Endometrium (tissue), 2 donors: ENCODE data around the gene CYP2J2.
A peak's percentile ranks its signal among the peaks of the same experiment; 100 is the strongest.
"Not testable (repeated sequence)": the region's sequence is repeated elsewhere in the genome, so short reads cannot be mapped to it uniquely, and the experiment has no call there.

ENCODE experiments used
- FAIRE-seq: peaks from 2 replicates; lab custom pipeline; 2012; peaks lifted over from hg19 to GRCh38; lab: Jason Lieb, UNC
- donor health status: control.
- donor health status: control.

The CYP2J2 gene

GRCh38 chr1:59926381-59927123 lies at the start of gene CYP2J2:
CYP2J2 (minus strand) TSS chr1:59926773; CDS start chr1:59926746, 27 bp downstream.
- FAIRE-seq, result no peak

DNA sequence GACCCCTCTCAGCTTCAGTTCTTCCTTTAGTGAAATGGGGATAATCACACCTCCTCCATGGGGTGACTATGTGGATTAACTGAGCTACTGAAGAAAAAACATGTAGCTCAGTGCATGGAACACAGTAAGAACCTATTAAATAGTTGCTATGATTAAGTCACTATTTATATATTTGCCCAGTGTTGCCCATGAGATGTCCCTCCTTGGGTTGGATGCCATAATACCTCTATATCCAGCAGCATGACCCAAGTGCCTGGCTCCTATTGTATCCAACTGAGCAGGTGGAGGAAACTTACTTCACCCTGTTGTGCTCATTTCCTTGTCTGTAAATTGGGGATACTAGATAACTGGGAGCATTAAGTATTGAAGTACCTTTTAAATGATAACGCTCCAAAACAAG lies 47.1 kb upstream of the CYP2J2 start:
- no peak for FAIRE-seq

DNA sequence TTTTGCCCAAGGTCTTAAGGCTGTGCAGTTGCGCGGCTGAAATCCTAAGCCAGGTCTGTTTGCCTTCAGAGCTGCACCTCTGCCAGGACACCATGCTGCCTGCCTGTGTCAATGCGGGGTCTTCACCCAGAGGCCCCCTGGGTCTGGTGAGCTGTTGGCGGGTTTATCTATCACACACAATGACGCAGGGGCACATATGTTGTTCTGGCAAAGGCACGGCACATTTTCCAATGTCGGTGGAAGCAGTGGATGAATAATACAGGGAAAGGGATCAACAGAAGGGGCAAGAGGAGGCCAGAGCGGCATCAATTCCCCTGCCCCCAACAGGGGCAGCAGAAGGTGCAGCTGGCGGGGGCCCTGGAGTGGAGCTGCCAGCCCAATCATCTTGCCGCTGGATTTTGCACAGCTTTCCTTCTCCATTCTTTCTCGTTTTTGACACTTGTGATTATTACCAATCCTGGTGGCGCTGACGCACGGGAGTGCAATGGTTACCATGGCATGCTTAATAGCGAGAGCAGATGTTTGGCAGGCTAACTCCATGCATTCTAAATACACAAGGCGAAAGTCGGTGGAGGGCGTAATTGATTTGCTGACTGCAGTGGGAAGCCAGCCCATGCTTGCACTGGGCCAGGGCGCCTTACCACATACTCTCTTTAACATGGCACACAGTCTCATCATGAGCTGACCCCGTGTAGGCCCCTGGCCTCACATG lies 45.8 kb upstream of the CYP2J2 start:
- FAIRE-seq, result no peak

- peak; percentile 29 for FAIRE-seq
These were observed 44.9 kb upstream of the CYP2J2 start for GRCh38 chr1:59971464-59971911.

- FAIRE-seq, result not testable (repeated sequence)
These were observed 43.1 kb upstream of the CYP2J2 start for GRCh38 chr1:59969542-59970175.

GRCh38 chr1:59968746-59969145 lies 42.2 kb upstream of the CYP2J2 start:
- FAIRE-seq, result not testable (repeated sequence)

- no peak for FAIRE-seq
These were observed 41.2 kb upstream of the CYP2J2 start for GRCh38 chr1:59967780-59968179.

GRCh38 chr1:59967141-59967697 lies 40.6 kb upstream of the CYP2J2 start:
- no peak for FAIRE-seq

DNA sequence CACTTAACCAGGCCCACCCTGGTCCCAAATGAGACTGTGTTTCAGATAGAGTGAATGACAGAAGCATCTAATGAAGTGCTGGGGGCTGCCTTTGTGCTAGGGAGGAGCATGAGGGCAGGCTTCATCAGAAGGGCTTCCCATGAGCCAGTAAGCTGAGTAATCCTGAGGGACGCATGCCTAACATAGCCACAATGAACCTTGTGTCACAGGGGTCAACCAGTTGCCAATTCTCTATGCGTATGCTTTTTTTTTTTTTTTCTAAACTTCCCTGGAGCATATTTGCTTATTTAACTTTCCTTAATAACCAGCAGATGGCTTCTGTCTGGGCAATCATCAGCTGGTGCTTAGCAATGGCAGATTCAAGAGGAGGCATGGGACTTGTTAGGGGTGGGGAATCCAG lies 25.5 kb upstream of the CYP2J2 start:
- FAIRE-seq, result no peak

- no peak for FAIRE-seq
These were observed 23.1 kb upstream of the CYP2J2 start for GRCh38 chr1:59949648-59950047.

DNA sequence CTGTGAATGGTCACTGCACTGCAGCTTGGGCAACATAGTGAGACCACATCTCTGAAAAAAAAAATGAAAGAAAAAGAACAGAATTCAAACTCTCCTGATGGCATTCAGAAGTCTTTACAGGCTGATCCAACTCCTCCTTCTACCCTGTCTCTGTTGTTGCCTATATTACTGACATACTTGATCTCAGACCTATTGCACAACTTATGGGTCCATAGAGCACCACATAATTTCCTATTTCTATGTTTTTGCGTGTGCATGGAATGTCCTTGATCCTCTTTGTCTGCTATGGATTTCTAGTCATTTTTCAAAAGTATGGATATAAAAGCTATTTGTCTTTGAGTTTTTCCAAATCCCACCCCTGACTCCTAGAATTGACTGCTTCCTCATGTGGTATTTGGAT lies 22.4 kb upstream of the CYP2J2 start:
- no peak for FAIRE-seq

- FAIRE-seq, result peak; percentile 62
These were observed 20.7 kb upstream of the CYP2J2 start for GRCh38 chr1:59947047-59947938.

- FAIRE-seq, result no peak
These were observed 19.2 kb upstream of the CYP2J2 start for GRCh38 chr1:59945790-59946189.

DNA sequence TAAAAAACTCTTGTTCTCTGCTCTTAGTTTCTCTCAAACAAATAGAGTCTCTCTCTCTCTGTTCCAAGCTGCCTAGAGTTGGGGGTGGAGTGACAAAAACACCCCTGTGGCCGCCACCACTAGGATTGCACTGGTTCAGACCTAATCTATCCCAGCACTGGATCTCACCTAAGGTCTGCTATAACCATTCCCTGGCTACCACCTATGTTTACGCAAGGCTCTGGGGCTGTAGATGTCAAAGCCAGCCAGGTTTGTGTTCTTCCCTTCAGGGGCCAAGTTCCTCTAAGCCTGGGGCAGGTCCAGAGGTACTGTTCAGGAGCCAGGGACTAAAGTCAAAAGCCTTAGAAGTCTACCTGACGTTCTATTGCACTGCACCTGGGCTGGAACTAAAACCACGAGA lies 12.8 kb upstream of the CYP2J2 start:
- FAIRE-seq, result no peak

DNA sequence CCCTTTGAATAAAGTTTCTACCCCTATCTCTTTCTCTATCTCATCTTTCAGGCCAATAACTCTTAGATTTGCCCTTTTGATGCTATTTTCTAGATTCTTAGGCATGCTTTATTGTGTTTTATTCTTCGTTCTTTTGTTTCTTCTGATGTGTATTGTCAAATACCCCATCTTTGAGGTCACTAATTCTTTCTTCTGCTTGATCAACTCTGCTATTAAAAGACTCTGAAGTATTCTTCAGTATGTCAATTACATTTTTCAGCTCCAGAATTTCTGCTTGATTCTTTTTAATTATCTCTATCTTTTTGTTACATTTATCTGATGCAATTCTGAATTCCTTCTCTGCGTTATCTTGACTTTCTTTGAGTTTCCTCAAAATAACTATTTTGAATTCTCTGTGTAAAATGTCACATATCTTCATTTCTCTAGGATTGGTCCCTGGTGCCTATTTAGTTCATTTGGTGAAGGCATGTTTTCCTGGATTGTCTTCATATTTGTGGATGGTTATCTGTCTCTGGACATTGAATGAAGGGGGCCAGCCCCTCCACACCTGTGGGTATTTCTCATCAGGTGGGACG lies 11.2 kb upstream of the CYP2J2 start:
- FAIRE-seq, result no peak

DNA sequence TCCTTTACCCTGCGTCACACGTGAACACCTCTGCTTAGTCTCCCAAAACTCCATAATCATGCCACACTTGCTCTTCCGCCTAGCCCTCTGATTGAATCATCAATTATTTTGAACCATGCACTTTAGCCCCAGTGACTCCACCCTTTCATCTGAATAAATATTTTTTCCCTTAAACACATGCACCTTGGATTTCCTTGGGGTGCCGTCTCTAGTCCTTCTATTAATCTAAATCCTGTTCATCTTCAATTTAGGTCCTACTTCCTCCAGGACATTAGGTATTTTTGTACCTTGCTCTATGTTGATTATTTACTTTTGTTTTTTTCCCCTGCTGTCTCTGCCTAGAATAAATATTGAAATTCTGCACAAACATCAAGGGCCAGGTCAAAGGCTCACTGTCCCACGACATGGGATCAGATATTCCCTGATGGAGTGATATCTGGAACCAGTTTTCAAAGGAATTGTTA lies 9.8 kb upstream of the CYP2J2 start:
- FAIRE-seq, result no peak

- no peak for FAIRE-seq
These were observed 2.4 kb upstream of the CYP2J2 start for GRCh38 chr1:59928996-59929395.

GRCh38 chr1:59927213-59927612 lies 640 bp upstream of the CYP2J2 start:
- no peak for FAIRE-seq

- FAIRE-seq, result no peak
These were observed 1.9 kb downstream of the CYP2J2 start for GRCh38 chr1:59924653-59925052.

DNA sequence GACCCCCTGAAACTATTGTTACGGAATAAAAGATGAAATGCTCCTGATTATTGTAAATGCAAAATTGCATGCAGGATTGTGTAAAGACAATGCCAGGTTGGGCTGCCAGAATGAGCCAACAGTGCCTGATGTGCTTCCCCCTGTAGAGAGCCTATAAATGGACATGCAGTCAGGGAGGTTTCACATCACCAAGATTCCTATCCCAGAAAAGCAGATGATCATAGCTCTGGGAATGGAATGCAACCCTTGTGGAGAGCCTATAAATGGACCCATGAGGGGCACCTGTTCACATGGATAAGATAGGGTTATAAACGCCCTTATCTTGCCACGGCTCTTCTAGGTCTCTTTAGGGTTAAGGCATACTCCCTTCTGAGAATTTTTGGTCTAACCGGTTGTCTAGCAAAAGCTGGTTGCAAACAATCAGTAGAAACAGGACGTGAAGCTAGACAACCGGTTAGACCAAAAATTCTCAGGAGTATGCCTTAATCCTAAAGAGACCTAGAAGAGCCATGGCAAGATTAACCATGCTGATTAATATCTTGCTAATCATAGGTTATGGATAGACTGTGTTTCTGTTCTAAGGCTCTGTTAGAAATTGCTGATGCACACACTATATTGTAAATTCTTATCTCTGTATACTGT lies 5.2 kb downstream of the CYP2J2 start:
- FAIRE-seq, result not testable (repeated sequence)

GRCh38 chr1:59919746-59920145 lies 6.8 kb downstream of the CYP2J2 start:
- FAIRE-seq, result no peak
